Activated T-helper 1 cell treated with anti-CD3 and anti-CD28 coated beads, Interleukin-2, amount 50 U/mL, for 16 hours (primary cell): Measurements from ENCODE around the gene ZNF407.

Experiments used
- DNase-seq, 2 donors: peaks; one replicate each; pipeline ENCODE4 v3.0.0-alpha.2; 2020; ENCODE audit warnings: low read depth in 1 of 2, low spot score in 1 of 2

The ZNF407 gene

DNA sequence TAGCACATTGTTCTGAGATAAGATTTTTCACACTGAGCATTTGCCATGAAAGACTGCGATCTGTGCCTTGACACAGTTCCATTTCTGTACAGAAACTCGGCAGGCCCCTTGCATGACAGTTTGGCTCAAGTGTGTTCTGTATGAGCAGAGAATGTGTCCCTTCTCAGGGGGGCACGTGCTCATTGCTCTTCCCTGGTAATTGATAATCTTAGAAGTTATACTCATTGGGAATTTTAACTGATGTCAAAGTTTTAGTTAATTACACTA, 440.0 kb downstream of the ZNF407 start:
- DNase-seq: no peak

DNA sequence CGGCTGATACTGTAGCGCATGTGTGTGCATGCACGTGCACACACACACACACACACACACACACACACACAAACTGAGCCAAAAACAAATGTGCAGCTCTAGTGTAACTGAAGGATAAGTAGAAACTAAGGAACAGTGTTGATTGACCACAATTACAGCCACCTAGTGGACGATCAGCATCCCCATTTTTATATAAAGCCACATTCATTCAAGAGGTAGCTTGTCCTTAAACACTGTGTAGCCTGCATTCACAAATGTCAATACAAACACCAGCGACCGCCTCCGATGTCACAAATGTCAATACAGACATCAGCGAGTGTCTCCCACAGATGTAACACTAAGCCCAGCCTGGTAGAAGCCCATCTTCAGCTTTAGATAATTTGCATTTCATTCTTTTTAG, 443.9 kb downstream of the ZNF407 start:
- DNase-seq: no peak

DNA sequence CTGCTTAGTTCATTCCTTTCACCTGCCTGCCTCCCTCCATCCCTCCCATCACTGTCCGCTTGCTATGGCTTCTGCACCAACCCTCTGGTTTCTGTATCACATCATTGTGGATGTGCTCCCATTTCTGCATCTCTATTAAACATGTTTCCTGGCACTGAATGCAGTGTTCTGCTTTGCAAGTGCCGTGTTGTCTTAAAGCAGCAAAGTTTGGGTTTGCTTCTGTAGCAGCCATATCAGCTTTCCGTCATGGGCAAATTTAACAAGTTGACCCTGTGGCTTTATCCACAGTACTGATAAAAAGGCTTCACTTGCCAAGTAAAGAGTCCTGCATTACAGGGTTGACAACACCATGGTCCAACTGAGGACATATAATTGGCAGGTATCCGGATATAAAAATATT, 445.8 kb downstream of the ZNF407 start:
- DNase-seq: no peak

DNA sequence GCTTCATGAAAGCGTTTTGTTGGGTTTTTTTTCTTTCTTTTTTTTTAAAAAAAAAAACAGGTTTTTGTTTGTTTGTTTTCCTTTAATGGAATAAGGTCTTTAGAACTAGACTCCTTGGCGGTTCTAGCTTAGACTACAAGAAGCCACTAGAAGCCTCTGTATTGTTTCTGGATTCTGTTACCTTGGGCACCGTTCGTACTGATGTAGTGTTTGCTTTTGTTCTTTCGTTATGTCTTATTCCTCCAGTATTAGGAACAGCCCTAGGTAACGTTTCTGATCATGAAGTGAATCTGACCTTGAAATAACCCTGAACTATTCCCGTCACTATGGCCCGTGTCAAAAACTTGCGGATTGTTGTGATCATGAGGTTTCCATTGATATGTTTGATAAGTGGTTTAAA, 446.6 kb downstream of the ZNF407 start:
- DNase-seq: no peak

DNA sequence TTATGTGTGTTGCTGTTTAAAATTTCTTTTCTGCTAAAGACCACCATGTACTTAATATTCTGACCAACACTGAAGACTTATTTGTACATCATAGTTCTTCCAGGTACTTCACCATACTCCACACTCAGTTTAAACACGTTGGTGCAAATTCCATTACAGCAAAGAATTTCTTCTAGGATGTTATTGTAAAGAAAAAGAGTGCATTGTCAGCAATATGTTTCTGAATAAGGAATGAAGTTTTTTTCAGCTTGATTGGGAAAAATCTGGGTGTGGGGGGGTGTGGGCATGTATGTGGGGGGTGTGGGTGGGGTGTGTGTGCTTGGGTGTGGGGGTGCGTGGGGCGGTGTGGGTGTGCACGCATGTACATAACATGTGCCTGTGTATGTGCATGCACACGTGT, 447.1 kb downstream of the ZNF407 start:
- DNase-seq: no peak

DNA sequence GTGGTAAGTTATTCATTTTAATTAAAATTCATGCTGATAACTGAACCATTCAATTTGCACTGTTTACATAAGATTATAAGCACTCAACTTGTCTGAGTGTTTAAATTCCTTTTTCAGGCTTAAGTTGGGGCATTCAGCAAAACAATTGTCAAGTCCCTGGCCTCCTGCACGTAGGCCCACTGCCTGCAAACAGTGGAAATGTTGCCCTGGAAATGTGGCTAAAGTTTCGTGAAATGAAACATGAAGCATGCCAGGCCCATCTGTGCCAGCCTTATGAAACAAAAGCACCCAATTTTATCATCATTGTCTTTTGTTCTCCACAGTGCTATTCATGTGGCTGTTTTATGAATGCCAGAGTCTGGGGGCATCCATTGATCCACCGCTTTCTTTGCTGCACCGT, 447.6 kb downstream of the ZNF407 start:
- no peak for DNase-seq

DNA sequence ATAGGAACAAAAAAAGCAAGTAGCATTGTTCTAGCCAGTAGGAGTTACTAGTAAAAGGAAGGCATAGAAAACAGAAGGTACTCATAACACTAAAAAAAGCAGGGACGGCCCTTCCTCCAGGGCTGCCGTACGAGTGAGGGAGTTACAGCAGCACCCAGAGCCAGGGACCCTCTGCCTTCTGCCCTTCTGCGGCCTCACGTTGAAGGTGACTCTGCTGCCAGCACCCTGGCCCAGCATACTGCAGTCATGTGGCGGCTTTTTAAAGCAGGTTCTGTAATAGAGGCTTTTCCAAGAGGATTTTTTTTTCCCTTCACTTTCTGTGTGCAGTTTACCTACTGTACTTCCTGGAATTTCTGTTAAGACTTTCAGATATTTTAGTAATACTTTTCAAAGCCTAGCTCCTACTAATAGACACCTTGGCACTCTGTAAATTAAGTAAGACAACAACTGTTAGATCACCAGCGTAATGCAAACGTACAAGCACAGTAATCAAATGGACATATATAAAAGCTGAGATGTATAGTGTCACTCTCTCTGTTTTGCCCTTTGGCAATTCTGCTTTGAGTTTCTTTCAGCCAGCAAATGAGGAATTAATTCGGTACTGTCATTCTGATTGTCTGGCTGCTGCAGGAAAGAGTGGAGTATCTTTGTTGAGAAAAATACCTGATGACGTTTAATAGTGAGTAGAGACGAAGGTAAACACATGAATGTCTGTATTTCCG, 449.7 kb downstream of the ZNF407 start:
- DNase-seq: no peak

DNA sequence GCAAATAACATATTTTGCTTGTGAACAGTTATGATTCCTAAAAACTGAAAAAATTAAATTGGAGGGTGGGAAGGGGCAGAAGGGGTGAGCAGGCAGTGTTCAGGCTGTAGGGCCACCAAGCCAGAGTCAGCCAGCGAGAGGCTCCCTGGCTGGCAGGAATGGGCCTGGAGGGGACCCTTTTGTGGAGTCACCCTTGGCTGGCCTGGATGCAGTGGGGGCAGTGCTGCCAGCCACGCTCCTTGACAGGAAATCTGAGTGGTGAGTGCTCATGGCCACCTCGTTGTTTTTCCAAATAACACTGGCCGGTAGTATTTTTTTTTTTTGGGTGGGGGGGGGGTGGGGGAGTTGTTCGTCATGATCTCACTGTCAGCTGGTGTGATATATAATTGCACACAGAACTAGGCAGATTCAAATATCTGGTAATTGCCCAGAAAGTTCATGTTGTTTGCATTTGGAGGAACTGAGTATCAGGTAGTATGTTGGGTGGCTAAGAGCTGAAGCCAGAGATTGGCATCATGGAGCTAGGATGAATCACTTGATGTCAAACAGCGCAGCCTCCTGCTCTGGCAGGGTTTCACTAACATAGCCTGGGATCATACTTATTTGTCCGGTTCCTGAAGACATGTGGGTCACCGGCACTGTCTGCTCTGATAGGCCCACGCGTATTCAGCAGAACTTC, 451.2 kb downstream of the ZNF407 start:
- DNase-seq: no peak

DNA sequence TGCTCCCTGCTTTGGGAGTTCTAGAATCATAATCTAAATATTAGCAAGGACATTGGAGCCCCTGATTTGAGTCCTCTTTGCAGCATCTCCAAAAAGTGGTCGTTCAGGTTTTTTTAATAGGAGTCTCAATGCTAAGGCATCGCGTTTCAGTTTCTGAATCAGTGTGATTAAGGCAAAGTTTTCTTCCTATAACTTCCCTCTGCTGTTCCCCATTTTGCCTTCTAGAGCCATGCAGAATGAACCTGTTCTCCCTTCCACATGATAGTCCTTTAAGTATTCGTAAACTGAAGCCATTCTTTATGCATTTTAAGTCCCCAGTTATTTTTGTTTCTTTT, 451.8 kb downstream of the ZNF407 start:
- no peak for DNase-seq

DNA sequence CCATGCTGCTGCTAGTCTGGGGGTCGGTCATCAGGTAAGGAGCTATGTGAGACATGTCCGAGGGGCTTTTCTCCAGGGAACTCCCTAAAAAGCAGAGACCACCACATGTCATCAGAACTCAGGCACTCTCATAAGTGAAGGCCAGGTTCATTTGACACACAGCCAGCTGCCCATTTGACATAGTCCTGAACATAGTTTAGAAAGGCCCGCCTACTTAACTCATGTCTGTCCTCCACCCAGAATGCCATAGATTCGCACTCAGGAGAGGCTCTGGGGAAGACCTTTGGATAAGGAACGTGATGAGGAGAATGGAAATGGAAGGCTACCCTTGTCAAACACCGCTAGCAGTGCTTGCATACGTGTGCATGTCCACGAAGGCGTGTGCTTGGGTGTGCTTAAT, 454.1 kb downstream of the ZNF407 start:
- DNase-seq: no peak

DNA sequence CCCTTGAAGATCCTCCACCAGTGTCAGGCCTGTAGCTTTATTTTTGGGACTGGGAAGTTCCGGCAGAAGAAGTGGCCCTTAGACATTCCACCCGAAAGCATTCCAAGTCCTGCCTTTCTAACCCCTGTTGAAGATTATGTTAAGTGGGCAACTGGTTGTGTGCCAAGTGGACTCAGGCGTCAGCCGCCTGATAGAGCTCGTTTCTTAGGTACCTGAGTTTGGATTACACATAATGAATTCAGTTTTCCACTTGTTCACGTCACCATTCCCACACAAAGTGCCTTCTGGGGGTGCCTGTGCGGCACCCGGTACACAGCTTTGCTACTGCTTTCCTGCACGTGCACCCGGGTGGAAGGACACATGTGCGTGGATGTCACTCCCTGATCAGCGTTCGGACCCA, 454.8 kb downstream of the ZNF407 start:
- DNase-seq: no peak

DNA sequence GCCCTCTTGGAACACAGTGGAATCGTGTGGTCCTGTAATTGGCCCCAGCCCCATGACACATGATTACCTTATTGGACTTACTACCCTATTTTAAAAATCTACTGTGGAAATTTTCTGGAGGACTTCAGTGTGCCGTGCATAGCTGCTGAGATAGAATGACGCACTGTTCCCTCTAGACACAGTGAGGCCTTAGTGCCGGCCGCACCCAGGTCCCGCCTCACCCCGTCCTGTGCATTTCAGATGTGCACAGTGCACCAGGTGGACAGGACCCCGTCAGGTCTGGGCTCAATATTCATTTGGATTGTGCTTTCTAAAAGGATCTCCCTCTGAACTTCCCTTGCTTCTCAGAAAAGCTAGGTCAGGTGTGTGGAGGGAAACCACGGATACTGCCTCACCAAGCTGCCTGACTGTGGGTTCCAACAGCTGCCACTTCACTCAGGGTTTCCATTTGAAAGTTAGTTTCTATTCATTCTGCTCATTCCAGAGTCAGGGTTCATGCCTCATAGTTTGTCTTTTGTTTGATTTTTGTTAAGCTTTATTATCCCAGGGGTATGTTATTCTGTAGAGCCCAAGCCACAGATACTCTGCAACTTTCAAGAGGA, 455.5 kb downstream of the ZNF407 start:
- no peak for DNase-seq

DNA sequence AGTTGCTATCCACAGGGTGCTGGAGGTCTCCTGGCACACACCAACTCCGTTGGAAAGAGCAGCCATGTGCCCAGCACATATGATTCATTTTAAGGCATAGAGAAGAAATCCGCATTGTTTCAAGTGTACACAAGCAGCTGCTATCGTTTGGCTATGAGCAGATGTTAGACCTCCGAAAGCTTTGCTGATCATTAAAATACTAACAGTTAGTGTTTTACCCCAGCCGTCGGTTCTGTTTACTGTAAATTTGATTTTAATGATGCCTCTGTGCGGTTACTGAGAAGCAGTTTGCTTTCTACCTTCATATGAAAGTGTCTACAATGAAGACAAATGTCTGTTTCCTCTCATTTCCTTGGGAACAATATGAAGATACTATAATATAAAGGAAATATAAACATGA, 456.4 kb downstream of the ZNF407 start:
- DNase-seq: no peak

DNA sequence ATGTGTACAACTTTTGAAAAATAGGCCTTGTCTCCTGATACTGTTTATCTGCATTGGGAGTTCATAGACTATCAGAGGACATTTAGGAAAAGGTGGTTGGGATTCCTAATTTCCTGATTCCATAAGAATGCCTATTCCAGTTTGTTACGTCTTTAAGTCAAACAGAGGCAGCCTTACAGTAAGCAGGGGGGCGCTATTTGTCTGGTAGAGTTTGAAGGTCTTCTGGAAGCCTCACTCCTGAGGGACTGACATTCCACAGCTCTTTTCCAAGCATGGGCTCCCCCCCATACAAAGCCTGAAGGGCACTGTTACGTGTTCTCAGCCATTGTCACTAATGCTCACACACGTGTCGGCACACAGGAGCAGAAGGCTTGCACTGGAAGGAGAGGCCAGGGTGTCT, 456.9 kb downstream of the ZNF407 start:
- DNase-seq: no peak

DNA sequence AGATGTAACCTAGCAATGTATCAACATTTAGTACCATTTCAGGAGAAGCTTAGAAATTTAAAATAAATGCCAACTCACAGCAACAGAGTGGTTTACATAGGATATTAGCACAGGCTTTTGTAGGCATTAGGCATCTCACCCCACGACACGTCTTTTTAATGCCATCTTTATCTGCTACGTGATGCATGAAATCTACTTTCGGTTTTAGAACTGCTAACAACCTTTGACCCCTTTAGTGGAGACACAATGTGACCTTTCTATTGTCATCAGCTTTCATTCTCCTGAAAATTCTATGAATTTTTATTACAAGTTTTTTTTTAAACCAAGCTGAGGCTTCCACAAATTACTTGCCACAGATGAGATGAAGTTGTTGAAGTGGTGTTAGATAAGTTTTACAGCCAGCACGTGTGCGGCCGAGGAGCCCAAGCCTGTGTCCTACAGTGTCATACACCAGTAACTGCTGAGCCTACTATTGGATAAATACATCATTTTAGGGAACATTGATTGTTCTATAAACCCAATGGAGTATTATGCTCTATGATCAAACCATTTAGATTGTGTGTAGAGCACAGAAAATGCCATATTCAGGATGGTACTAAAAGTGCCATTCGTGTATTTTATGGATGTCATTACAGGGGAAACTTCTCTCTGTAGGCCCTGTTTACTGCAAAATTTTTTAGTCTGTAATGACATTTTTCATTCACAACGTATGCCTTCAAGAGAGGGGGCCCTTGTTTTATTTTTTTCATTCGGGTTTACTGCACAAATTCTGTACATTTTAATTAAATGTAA, 459.7 kb downstream of the ZNF407 start:
- DNase-seq: no peak

DNA sequence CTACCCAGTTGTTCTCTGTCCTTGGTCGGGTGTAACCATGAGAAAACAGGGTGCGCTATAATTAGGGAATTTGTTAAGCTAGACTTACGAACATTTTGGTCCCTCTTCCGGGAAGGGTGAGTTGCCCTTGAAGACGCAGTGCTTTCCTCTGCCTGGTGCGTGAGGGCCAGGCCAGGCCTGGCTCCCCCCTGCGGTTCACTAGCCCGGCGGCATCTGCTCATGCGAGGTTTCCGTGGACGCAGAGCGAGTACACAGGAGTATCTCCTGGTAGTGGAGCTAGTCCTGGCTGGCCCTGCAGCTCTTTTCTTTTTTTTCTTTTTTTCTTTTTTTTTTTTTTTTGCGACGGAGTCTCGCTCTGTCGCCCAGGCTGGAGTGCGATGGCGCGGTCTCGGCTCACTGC, 462.5 kb downstream of the ZNF407 start:
- DNase-seq: no peak

DNA sequence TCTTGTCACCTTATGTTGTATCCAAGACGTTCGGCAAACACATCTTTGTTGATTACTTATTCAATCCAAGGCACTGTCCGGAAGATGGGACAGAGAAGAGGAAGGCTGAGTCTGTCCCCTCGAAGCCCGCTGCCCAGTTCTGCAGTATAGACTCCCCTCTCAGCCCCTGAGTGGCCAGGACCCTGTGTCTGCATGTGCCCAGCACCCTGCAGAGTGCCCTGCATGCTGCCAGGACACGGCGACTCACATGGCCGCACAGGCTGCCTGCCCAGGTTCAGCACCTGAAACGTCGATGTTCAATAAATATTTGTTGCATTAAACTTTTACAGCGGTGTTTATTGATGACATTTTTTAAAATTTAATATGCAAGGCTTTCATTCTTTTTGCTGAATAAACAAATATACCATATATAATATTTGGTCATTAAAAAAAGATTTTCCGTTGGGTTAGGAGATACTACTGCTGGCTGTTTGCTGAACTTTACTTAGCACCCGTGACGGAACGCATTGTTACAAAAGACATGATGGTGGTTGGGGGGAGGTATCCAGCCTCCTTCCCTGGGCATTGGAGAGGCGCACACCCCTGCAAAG, 464.7 kb downstream of the ZNF407 start:
- no peak for DNase-seq

DNA sequence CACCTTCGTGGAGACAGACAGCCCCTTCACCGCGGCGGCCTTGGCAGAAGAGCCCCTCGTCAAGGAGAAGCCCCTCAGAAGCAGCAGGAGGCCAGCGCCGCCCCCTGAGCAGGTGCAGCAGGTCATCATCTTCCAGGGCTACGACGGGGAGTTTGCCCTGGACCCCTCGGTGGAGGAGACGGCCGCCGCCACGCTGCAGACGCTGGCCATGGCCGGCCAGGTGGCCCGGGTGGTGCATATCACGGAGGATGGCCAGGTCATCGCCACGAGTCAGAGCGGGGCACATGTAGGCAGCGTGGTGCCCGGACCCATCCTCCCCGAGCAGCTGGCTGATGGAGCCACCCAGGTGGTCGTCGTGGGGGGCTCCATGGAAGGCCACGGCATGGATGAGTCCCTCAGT, 465.5 kb downstream of the ZNF407 start:
- no peak for DNase-seq

DNA sequence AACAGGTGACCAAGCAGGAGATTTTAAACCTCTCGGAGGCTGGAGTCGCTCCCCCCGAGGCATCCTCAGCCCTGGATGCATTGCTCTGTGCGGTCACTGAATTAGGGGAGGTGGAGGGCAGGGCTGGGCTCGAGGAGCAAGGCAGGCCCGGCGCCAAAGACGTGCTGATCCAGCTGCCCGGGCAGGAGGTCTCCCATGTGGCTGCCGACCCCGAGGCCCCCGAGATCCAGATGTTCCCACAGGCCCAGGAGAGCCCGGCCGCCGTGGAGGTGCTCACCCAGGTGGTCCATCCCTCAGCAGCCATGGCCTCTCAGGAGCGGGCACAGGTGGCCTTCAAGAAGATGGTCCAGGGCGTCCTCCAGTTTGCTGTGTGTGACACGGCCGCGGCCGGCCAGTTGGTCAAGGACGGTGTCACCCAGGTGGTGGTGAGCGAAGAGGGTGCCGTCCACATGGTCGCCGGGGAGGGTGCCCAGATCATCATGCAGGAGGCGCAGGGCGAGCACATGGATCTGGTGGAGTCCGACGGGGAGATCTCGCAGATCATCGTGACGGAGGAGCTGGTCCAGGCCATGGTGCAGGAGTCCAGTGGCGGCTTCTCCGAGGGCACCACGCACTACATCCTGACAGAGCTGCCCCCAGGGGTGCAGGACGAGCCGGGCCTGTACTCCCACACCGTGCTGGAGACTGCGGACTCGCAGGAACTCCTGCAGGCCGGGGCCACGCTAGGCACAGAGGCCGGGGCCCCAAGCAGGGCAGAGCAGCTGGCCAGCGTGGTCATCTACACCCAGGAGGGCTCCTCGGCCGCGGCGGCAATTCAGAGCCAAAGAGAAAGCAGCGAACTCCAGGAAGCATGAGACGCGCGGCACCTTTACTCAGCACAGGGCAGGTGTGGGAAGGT, 466.2 kb downstream of the ZNF407 start:
- no peak for DNase-seq

DNA sequence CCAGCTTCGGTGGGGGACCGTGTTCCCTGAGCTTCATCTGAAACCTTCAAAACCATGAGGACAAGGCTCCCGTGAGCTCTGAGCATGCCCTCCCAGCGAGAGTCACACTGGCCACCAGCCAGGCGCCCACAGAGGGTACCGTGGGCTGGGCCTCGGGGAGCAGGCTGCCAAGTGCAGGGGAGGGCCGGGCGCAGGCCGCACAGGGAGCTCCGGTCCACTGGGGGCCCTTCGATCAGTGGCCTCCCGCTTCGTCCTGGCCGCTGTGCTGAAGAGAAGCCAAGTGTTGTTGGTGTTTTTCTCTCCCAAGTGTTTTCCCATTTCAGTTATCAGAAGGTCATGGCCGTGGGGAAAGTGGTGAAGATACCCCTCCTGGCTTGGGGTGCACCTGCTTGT, 466.8 kb downstream of the ZNF407 start:
- no peak for DNase-seq
